Chondrocyte (in vitro differentiated cells): Measurements from ENCODE around the gene RALGAPA2. TPM values are rescaled to one million over a fixed set of nuclear protein-coding genes. Genes with fewer than 3 reads are reported as not detected.

Experiments used
- DNase-seq: peaks from one replicate; pipeline ENCODE4 v3.0.0; 2021; ENCODE audit warnings: mixed read lengths, low spot score
- H3K27ac Mint-ChIP-seq: one replicate; pipeline ENCODE4 v1.8.0; 2021; ENCODE audit warnings: mild to moderate bottlenecking, moderate library complexity, mixed read lengths; ENCODE audit not compliant: unreplicated experiment
- H3K27me3 Mint-ChIP-seq: 2 replicates; pipeline ENCODE4 v1.8.0; 2021; ENCODE audit warnings: low read depth, mixed read lengths
- H3K36me3 Mint-ChIP-seq: 2 replicates; pipeline ENCODE4 v1.8.0; 2021; ENCODE audit warnings: low read depth, mixed read lengths
- H3K4me1 Mint-ChIP-seq: 2 replicates; pipeline ENCODE4 v1.8.0; 2021; ENCODE audit warnings: low read depth, mild to moderate bottlenecking, mixed read lengths
- H3K4me3 Mint-ChIP-seq: one replicate; pipeline ENCODE4 v1.8.0; 2021; ENCODE audit warnings: mild to moderate bottlenecking, moderate library complexity, mixed read lengths; ENCODE audit not compliant: unreplicated experiment
- H3K9me3 Mint-ChIP-seq: 2 replicates; pipeline ENCODE4 v1.8.0; 2021; ENCODE audit warnings: low read depth, mixed read lengths
- long read RNA-seq: library from polyadenylated mRNA; stranded (forward); transcript quantifications from one replicate; pipeline ENCODE4 v2.0.0, GENCODE V29; 2021
- total RNA-seq: library from RNA; stranded (reverse); gene quantifications from 3 replicates; pipeline ENCODE4 v1.2.1, GENCODE V29; 2021
- TF ChIP-seq, protein P1 (sequence below): fragments of 200-600 bp; sonication (generic); IDR thresholded peaks from 2 replicates; pipeline ENCODE4 v1.5.0; 2021; ENCODE audit warnings: antibody characterized with exemption, mild to moderate bottlenecking, moderate library complexity

The RALGAPA2 gene
- total RNA-seq: 9.5 to 10.8 TPM (median 10.2 TPM) in 3 replicates
- long read RNA-seq, partial matches to known transcripts: 1 of 3 reads
- long read RNA-seq, other reads (novel, unspliced or antisense): 1 of 3 reads

DNA sequence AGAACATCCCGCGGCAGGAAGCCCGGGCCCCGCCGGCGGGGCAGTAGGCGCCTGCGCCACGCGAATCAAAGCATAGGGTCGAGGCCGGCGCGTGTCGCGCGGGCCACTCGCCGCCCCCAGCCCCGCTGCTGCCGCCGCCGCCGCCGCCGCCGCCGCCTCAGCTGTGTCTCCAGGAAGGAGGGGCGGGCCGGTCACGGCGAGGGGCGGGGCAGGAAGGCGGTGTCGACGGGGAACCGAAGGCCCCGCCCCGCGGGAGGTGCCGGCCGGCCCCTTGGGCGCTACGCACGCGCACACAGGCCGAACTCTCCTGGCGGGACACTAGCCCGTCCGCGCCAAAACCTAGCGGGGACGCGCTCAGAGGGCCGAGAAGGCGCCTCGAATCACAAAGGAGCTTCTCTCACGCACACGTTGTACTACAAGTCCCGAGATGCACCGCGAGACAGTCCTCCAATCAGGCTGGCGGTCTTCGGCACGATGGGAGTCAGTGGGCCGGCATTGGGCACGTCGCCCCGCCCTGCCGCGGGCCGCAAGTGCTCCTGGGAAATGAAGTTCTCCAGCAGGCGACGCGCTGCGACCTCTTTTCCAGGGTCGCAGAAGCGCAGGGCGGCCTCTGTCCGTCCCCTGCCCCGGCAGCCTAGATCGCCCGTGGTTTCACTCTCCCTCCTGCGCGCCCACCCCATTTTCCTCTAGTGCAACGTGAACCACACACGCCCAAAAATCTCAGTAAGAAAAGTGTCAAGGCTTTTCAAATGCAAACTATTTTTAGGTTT is at the start of gene RALGAPA2:
RALGAPA2 (minus strand) TSS at position 171 of the 770 bp plus-strand sequence; CDS start at position 7, 164 bp downstream.
- Mint-ChIP-seq H3K36me3 (no peaks in the 10 kb centered on the region), H3K4me1 (peaks cover 23% of the 10 kb centered on the region), H3K27ac (peak within 1 kb of the TSS; percentile 94), H3K9me3 (no peaks in the 10 kb centered on the region), H3K4me3 (peak within 1 kb of the TSS; percentile 89), H3K27me3 (no peaks in the 10 kb centered on the region)
- TF ChIP-seq, protein P1, sequence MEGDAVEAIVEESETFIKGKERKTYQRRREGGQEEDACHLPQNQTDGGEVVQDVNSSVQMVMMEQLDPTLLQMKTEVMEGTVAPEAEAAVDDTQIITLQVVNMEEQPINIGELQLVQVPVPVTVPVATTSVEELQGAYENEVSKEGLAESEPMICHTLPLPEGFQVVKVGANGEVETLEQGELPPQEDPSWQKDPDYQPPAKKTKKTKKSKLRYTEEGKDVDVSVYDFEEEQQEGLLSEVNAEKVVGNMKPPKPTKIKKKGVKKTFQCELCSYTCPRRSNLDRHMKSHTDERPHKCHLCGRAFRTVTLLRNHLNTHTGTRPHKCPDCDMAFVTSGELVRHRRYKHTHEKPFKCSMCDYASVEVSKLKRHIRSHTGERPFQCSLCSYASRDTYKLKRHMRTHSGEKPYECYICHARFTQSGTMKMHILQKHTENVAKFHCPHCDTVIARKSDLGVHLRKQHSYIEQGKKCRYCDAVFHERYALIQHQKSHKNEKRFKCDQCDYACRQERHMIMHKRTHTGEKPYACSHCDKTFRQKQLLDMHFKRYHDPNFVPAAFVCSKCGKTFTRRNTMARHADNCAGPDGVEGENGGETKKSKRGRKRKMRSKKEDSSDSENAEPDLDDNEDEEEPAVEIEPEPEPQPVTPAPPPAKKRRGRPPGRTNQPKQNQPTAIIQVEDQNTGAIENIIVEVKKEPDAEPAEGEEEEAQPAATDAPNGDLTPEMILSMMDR: no peak
- DNase-seq: peak; percentile 99

DNA sequence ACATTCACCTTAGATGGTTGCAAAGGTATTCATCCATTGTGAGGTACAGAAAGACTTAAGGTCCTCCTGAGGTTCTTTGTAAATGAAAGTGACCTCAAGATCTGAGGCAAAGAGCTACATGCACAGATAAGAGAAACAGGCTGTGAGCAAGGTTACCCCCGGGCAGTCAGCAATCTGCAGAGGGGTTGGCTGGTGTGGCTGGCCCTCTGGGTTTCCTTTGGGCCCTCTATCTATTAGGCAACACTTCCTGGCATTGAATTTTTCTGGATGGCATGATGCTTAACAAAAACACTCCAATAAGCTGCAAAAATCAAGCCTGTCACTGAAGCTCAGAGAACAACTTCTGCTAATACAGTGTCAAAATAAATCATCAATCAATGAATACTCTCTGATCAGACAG is 48.9 kb upstream of the RALGAPA2 start:
- H3K9me3 Mint-ChIP-seq: no peaks in the 10 kb centered on the region
- DNase-seq: no peak
- TF ChIP-seq, protein P1: no peak
- no peaks in the 10 kb centered on the region for H3K36me3 Mint-ChIP-seq
- no peaks in the 10 kb centered on the region for H3K4me1 Mint-ChIP-seq
- peaks cover 18% of the 10 kb centered on the region for H3K27me3 Mint-ChIP-seq
- no peak overlapping the region for H3K27ac Mint-ChIP-seq
- no peak overlapping the region for H3K4me3 Mint-ChIP-seq

- H3K4me1 Mint-ChIP-seq: no peaks in the 10 kb centered on the region
- H3K27me3 Mint-ChIP-seq: peaks cover 21% of the 10 kb centered on the region
- DNase-seq: no peak
- no peaks in the 10 kb centered on the region for H3K36me3 Mint-ChIP-seq
- H3K4me3 Mint-ChIP-seq: no peak overlapping the region
- H3K9me3 Mint-ChIP-seq: no peaks in the 10 kb centered on the region
- no peak overlapping the region for H3K27ac Mint-ChIP-seq
- TF ChIP-seq, protein P1: no peak
Observed at GRCh38 chr20:20759132-20759531, 46.7 kb upstream of the RALGAPA2 start.

- no peaks in the 10 kb centered on the region for H3K4me1 Mint-ChIP-seq
- no peak for DNase-seq
- TF ChIP-seq, protein P1: no peak
- H3K27ac Mint-ChIP-seq: no peak overlapping the region
- peaks cover 29% of the 10 kb centered on the region for H3K27me3 Mint-ChIP-seq
- H3K4me3 Mint-ChIP-seq: no peak overlapping the region
- no peaks in the 10 kb centered on the region for H3K36me3 Mint-ChIP-seq
- H3K9me3 Mint-ChIP-seq: no peaks in the 10 kb centered on the region
Observed at GRCh38 chr20:20755674-20756319, 43.4 kb upstream of the RALGAPA2 start.

DNA sequence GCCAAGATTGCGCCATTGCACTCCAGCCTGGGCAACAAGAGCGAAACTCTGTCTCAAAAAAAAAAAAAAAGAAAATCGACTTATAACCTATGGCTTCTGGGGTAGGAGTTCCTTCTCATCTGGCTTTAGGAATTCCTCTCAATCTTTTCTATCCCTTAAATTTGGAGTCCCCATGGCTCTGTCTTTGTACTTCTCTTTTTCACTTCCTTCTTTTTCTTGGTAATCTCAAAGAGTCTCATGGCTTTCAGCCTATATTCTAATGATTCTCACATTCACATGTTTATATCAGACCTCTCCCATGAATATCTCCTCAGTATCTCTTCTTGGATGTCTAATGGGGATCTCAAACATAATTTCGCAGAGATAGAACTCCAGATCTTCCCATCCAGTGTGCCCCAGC is 42.8 kb upstream of the RALGAPA2 start:
- no peaks in the 10 kb centered on the region for H3K9me3 Mint-ChIP-seq
- H3K27me3 Mint-ChIP-seq: peaks cover 29% of the 10 kb centered on the region
- no peaks in the 10 kb centered on the region for H3K36me3 Mint-ChIP-seq
- H3K4me1 Mint-ChIP-seq: no peaks in the 10 kb centered on the region
- TF ChIP-seq, protein P1: no peak
- DNase-seq: no peak
- H3K27ac Mint-ChIP-seq: no peak overlapping the region
- no peak overlapping the region for H3K4me3 Mint-ChIP-seq
